Measurements from ENCODE around the gene MFSD6. TPM values are rescaled to one million over a fixed set of nuclear protein-coding genes. Genes with fewer than 3 reads are reported as not detected.
A peak's percentile ranks its signal among the peaks of the same experiment; 100 is the strongest.

MFSD6 gene
- total RNA-seq, 2 donors from 2014 or later, result 1.2 to 3.2 TPM

DNA sequence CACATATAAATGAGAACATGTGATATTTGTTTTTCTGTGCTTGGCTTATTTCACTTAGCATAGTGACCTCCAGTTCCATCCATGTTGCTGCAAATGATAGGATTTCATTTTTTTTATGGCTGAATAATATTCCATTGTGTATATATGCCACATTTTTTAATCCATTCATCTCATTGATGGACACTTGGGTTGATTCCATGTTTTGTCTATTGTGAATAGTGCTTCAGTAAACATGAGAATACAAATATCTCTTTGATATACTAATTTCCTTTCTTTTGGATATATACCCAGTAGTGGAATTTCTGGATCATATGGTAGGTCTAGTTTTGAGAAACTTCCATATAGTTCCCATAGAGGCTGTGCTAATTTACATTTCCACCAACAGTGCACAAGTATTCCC is 130.0 kb downstream of the MFSD6 start:
- H3K9me3 Mint-ChIP-seq, result peaks cover 50% of the 10 kb centered on the region
- no peak for DNase-seq

GRCh38 chr2:190540048-190540447 is 131.9 kb downstream of the MFSD6 start:
- peaks cover 15% of the 10 kb centered on the region for H3K4me1 Mint-ChIP-seq
- peaks cover 52% of the 10 kb centered on the region for H3K9me3 ChIP-seq (ENCODE audit: control insufficient read depth, low read length)
- DNase-seq, result no peak
- H3K9me3 Mint-ChIP-seq, result peaks cover 50% of the 10 kb centered on the region
- peak overlapping the region; percentile 38 for H3K4me3 ChIP-seq (ENCODE audit: low read length)
- no peak overlapping the region for H3K27ac ChIP-seq (ENCODE audit: low read depth, low read length)
- H3K27me3 ChIP-seq (ENCODE audit: control insufficient read depth, insufficient read depth, low read length, poor library complexity, severe bottlenecking), result no peaks in the 10 kb centered on the region
- no peak overlapping the region for H3K27ac Mint-ChIP-seq
- no peak for TF ChIP-seq CTCF (conservative IDR thresholded peaks at IDR 0.05)
- WGBS, 2 experiments (ENCODE audit: insufficient coverage in 1 of 2, insufficient read length in 1 of 2), result 82 to 100% methylated on average over 2 to 5 of the region's 6 CpGs
- no peak overlapping the region for H3K9ac ChIP-seq (ENCODE audit: extremely low read depth, low read length, poor library complexity, severe bottlenecking)
- no peaks in the 10 kb centered on the region for H3K36me3 ChIP-seq (ENCODE audit: control insufficient read depth, insufficient read depth, low read length)
- H3K4me3 Mint-ChIP-seq, result no peak overlapping the region
- H3K4me1 ChIP-seq (ENCODE audit: control insufficient read depth, insufficient read depth, low read length), result no peaks in the 10 kb centered on the region
- H3K36me3 Mint-ChIP-seq (ENCODE audit: low read depth), result peaks cover 18% of the 10 kb centered on the region
- no peaks in the 10 kb centered on the region for H3K27me3 Mint-ChIP-seq (ENCODE audit: insufficient read depth)

More for the DNA sequence above, 130.0 kb downstream of the MFSD6 start:
- no peak overlapping the region for H3K9ac ChIP-seq (ENCODE audit: extremely low read depth, low read length, poor library complexity, severe bottlenecking)
- H3K27me3 ChIP-seq (ENCODE audit: control insufficient read depth, insufficient read depth, low read length, poor library complexity, severe bottlenecking), result no peaks in the 10 kb centered on the region
- Mint-ChIP-seq H3K36me3 (ENCODE audit: low read depth) (peaks cover 18% of the 10 kb centered on the region), H3K27me3 (ENCODE audit: insufficient read depth) (peaks cover 3% of the 10 kb centered on the region), H3K27ac (no peak overlapping the region), H3K4me3 (no peak overlapping the region), H3K4me1 (peaks cover 15% of the 10 kb centered on the region)
- TF ChIP-seq CTCF (conservative IDR thresholded peaks at IDR 0.05), result no peak
- H3K27ac ChIP-seq (ENCODE audit: low read depth, low read length), result no peak overlapping the region
- H3K9me3 ChIP-seq (ENCODE audit: control insufficient read depth, low read length), result peaks cover 52% of the 10 kb centered on the region
- H3K36me3 ChIP-seq (ENCODE audit: control insufficient read depth, insufficient read depth, low read length), result no peaks in the 10 kb centered on the region
- peaks cover 4% of the 10 kb centered on the region for H3K4me1 ChIP-seq (ENCODE audit: control insufficient read depth, insufficient read depth, low read length)
- H3K4me3 ChIP-seq (ENCODE audit: low read length), result no peak overlapping the region

DNA sequence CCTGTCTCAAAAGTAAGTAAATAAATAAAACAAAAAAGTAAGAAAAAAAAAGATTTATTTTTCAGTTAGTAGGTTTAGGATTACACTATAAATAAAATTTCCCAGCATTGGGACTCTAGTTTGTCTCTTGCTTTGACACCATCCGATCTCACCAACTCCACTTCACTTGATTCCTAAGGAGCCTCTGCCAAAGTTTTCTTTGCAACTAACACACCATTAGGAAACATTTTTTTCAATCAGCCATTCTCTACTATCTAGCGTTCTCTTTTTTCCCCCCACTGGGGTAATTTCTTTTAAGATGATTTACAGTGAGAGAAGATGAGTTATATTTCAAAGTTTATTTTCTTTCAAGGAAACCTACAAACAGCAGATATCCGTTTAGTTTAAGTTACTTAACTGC is 136.9 kb downstream of the MFSD6 start:
- H3K4me1 Mint-ChIP-seq, result no peaks in the 10 kb centered on the region

More for the DNA sequence above, 136.9 kb downstream of the MFSD6 start:
- no peak for TF ChIP-seq CTCF (conservative IDR thresholded peaks at IDR 0.05)
- H3K27me3 ChIP-seq (ENCODE audit: control insufficient read depth, insufficient read depth, low read length, poor library complexity, severe bottlenecking), result no peaks in the 10 kb centered on the region
- H3K9ac ChIP-seq (ENCODE audit: extremely low read depth, low read length, poor library complexity, severe bottlenecking), result no peak overlapping the region
- no peaks in the 10 kb centered on the region for H3K36me3 ChIP-seq (ENCODE audit: control insufficient read depth, insufficient read depth, low read length)
- H3K4me3 ChIP-seq (ENCODE audit: low read length), result no peak overlapping the region
- H3K4me1 ChIP-seq (ENCODE audit: control insufficient read depth, insufficient read depth, low read length), result no peaks in the 10 kb centered on the region
- H3K9me3 ChIP-seq (ENCODE audit: control insufficient read depth, low read length), result peaks cover 20% of the 10 kb centered on the region
- no peak overlapping the region for H3K4me3 Mint-ChIP-seq
- H3K36me3 Mint-ChIP-seq (ENCODE audit: low read depth), result peaks cover under 1% of the 10 kb centered on the region
- H3K27ac Mint-ChIP-seq, result no peak overlapping the region
- H3K27me3 Mint-ChIP-seq (ENCODE audit: insufficient read depth), result no peaks in the 10 kb centered on the region
- H3K27ac ChIP-seq (ENCODE audit: low read depth, low read length), result no peak overlapping the region
- no peak for DNase-seq
- 99 to 100% methylated on average over 2 of the region's 3 CpGs for WGBS, 2 experiments (ENCODE audit: insufficient coverage in 1 of 2, insufficient read length in 1 of 2)
- peaks cover 21% of the 10 kb centered on the region for H3K9me3 Mint-ChIP-seq
